Kidney epithelial cell (primary cell): ENCODE measurements around the gene ANKFN1. TPM values are rescaled to one million over a fixed set of nuclear protein-coding genes. Genes with fewer than 3 reads are reported as not detected.

Source experiments
- DNase-seq: peaks from one replicate; pipeline ENCODE4 v3.0.0-alpha.2; 2010; ENCODE audit warnings: low read depth
- H3K27me3 ChIP-seq: 2 replicates; pipeline ENCODE4 v1.6.0; 2011; ENCODE audit warnings: low read length; ENCODE audit not compliant: control insufficient read depth, insufficient read depth
- H3K36me3 ChIP-seq: 2 replicates; pipeline ENCODE4 v1.5.1; 2011; ENCODE audit warnings: low read length; ENCODE audit not compliant: control insufficient read depth, insufficient read depth
- H3K4me3 ChIP-seq: 2 replicates; pipeline ENCODE4 v1.5.1; 2011; ENCODE audit warnings: low read depth, mild to moderate bottlenecking, control low read depth, low read length
- total RNA-seq: library from RNA; depleted of rRNA; stranded (reverse); fragments of >200 nt; gene quantifications from 2 replicates; pipeline ENCODE4 v1.2.3, GENCODE V29; 2015
- TF ChIP-seq, protein P1 (sequence below): IDR thresholded peaks from 2 replicates; pipeline ENCODE4 v1.5.1; 2011; ENCODE audit warnings: mild to moderate bottlenecking, moderate library complexity, low read length, control low read depth, inconsistent platforms; ENCODE audit not compliant: insufficient read depth, poor library complexity, severe bottlenecking

ANKFN1 gene
- total RNA-seq, 1 donor from 2014 or later = not detected

DNA sequence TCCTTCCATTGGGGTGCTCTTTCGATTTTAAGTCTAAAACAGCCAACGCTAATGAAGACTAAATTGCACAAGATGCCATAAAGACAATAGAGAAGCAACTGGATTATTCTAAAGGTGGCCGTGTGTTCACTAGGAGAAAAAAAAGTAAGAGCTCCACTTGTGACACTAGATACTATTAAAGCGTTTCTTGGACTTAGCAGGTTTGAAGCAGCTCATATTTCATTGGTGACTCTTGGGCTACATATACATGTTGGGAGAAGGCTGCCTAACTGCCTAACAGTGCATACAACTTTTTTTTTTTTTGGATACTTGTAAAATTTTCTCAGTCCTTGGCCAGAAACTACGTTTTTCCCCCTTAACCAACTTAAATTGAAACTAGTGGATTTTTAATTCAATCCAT lies 328.4 kb downstream of the ANKFN1 start:
- Histone ChIP-seq H3K27me3 (no peaks in the 10 kb centered on the region), H3K4me3 (no peak overlapping the region), H3K36me3 (no peaks in the 10 kb centered on the region)
- DNase-seq = no peak
- TF ChIP-seq, protein P1, sequence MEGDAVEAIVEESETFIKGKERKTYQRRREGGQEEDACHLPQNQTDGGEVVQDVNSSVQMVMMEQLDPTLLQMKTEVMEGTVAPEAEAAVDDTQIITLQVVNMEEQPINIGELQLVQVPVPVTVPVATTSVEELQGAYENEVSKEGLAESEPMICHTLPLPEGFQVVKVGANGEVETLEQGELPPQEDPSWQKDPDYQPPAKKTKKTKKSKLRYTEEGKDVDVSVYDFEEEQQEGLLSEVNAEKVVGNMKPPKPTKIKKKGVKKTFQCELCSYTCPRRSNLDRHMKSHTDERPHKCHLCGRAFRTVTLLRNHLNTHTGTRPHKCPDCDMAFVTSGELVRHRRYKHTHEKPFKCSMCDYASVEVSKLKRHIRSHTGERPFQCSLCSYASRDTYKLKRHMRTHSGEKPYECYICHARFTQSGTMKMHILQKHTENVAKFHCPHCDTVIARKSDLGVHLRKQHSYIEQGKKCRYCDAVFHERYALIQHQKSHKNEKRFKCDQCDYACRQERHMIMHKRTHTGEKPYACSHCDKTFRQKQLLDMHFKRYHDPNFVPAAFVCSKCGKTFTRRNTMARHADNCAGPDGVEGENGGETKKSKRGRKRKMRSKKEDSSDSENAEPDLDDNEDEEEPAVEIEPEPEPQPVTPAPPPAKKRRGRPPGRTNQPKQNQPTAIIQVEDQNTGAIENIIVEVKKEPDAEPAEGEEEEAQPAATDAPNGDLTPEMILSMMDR = no peak

DNA sequence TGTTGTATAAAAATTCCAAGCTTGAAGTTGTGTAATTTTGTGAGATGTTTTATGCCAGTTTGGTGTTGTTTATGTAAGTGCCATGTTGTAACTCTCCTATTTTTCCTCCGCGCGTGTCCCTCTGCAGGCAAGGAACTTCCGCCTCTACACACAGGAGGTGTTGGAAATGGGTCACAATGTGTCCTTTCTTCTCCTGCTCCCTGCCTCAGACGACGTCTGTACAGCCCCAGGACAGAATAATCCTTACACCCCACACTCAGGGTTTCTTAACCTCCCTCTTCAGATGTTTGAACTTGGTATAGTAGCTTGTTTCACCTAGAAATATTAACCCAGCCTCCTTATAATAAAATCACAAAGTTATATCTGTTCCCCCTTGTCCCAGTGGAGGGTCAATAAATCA lies 329.0 kb downstream of the ANKFN1 start:
- no peak overlapping the region for H3K4me3 ChIP-seq
- DNase-seq = no peak
- H3K36me3 ChIP-seq = no peaks in the 10 kb centered on the region
- TF ChIP-seq, protein P1 = no peak
- no peaks in the 10 kb centered on the region for H3K27me3 ChIP-seq

DNA sequence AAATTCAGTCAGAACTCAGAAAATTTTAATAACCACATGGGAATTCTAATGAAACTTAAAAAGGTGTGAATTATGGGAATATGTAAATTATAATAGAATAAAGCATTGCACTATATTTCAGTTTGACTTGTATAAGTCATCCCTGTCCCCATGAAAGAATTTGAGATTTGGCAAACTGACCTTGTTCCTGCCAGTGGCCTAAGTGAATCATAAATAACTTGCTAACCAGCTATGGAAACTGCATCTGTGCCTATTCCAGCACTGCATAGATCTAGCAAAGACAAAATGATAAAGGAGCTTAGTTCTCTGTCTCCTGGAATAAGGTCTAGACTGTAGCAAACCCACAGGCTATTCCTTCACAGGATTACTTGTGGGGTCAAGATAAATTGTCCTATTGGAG lies 333.5 kb downstream of the ANKFN1 start:
- Histone ChIP-seq H3K36me3 (no peaks in the 10 kb centered on the region), H3K27me3 (no peaks in the 10 kb centered on the region), H3K4me3 (no peak overlapping the region)
- no peak for DNase-seq
- TF ChIP-seq, protein P1 = no peak

DNA sequence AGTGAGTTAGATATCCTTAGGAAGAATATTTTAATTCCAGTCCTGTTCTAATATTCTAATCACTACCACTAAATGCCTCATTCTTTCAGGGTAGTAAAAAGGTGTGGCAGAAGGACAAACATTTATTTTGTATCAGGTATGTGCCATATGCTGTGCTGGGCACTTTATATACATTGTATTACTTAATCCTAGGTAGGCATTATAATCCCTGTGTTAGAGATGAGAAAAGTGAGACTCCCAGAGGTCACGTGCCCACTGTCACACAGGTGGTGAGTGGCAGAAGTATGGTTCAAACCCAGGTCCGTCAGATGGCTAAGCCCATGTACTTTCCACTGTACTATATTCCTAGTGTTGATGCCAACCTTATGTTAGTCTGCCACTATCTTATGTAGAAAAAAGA lies 335.5 kb downstream of the ANKFN1 start:
- DNase-seq = no peak
- Histone ChIP-seq H3K4me3 (no peak overlapping the region), H3K27me3 (no peaks in the 10 kb centered on the region), H3K36me3 (no peaks in the 10 kb centered on the region)
- TF ChIP-seq, protein P1 = no peak

DNA sequence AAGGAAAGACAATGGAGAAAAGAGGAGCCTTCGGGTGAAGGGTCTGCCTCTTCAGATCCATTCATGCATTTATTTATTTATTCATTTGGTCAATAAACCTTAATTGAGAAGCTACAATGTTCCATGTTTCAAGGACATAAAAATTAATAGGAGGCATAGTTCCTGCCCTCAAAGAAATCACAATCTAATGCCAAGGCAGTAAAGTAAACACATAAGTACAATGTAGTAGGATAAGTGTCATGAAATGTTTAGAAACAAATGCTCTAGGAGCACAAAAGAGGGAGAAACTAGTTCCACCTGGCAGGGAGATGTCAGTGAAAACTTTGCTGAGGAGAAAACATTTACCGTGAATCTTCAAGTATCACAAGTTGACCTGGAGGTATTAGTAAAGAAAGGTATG lies 336.7 kb downstream of the ANKFN1 start:
- Histone ChIP-seq H3K4me3 (no peak overlapping the region), H3K27me3 (no peaks in the 10 kb centered on the region), H3K36me3 (no peaks in the 10 kb centered on the region)
- no peak for DNase-seq
- TF ChIP-seq, protein P1 = no peak

DNA sequence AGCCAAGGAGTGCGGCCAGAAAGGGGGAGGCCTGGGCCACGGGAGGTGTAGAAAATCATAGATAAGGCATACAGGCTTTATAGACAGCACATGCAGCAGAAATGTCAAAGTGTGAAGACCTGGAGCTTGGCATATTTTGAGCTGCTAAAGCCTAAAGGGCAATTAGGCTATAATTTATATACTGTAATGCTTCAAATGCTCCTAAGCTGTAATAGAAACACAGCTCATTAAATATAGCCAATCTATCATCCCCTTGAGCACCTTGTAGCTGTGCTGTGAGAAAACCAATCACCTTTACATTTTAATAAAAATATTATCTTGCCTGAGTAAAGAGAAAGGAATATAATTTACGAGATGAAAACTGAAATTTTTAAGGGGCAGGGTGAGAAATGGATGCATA lies 342.3 kb downstream of the ANKFN1 start:
- Histone ChIP-seq H3K4me3 (no peak overlapping the region), H3K36me3 (no peaks in the 10 kb centered on the region), H3K27me3 (no peaks in the 10 kb centered on the region)
- TF ChIP-seq, protein P1 = no peak
- DNase-seq = no peak
